HG03066 (cell line): ENCODE data around the gene ANKS1B.
A peak's percentile ranks its signal among the peaks of the same experiment; 100 is the strongest.
"Not testable (repeated sequence)": the region's sequence is repeated elsewhere in the genome, so short reads cannot be mapped to it uniquely, and the experiment has no call there.

Source experiments
- ATAC-seq: cut with Tn5 transposase; IDR thresholded peaks from one replicate; pipeline ENCODE4 v1.9.1; 2021; ENCODE audit warnings: low read depth; ENCODE audit not compliant: unreplicated experiment

Gene ANKS1B

GRCh38 chr12:99042226-99042625, 942.5 kb downstream of the ANKS1B start:
- ATAC-seq: no peak

DNA sequence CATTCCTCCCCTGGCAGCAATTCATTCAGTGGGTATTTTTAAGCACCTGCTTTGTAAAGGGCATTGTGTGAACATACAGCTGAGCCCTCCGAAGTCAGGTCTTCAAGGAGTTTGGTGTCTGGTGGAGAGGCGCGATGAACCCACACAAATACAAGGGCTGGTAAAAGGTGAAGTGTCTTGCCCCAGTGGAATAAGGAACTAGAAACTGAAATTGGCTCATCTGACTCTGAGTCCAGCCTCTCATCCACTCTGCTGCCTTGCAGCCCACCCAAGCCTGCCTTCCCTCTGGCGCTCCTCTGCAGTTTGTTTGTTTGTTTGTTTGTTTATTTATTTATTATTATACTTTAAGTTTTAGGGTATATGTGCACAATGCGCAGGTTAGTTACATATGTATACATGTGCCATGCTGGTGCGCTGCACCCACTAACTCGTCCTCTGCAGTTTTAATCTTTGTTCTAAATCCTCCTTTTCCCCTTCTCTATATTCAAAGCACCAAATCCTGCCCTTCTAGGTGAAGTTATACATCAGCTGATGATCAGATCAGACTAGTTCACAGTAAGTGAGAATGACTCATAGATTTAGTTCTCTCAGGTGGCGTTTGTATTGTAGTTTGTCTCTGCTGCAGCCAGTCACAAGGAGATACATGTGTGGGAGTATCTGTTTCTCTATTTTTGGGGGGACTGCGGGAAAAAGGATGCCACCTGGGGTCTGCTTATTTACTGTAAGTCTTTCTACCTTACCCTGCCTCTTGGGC, 945.2 kb downstream of the ANKS1B start:
- ATAC-seq: no peak

- ATAC-seq: no peak
Observed at GRCh38 chr12:99036566-99036965, 948.2 kb downstream of the ANKS1B start.

- no peak for ATAC-seq
Observed at GRCh38 chr12:99035803-99036202, 948.9 kb downstream of the ANKS1B start.

DNA sequence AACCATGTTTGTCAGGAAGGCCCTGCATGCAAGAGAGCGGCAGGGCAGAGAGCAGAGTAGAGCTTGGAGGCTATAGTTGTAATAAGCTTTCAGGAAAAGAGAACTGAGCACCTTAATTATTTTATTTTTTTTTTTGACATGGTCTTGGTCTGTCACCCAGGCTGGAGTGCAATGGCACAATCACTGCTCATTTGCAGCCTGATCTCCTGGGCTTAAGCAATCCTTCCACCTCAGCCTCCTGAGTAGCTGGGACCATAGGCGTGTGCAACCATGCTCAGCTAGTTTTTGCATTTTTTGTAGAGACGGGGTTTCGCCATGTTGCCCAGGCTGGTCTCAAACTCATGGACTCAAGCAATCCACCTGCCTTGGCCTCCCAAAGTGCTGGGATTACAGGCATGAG, 950.5 kb downstream of the ANKS1B start:
- ATAC-seq: not testable (repeated sequence)

DNA sequence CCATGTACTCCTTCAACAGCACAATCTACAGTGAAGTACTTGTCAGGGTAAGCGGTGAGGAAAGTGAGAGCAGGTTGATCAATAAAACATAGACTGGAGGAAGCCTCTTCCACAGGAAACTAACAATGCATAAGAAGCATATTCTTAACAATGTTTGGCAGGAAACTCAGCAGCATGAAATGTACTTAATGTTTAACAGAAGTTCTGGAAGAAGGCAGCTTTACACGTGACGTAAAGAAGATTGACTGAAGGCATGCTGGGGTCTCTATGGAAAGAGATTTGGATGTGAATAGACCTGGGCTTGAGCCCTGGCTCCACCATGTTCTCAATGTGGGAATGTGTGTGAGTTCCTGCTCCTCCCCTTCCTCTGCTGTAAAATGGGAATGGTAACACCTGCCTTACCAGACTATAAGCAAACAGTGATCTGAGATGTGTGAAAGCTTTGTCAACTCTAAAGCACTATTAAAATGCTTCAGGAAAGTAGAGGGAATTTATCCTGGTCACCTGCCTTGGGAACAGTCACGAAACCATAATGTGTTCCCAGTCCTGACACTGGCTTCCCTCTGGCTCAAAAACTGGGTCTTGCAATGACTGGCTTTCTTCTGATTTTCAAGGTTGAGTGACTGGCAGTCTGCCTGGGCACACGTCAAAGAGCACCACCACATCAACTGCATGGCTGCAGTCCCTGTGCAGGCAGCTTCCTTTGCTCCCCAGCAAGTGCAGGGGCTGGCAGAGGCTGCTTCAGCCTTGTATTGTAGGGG, 955.0 kb downstream of the ANKS1B start:
- ATAC-seq: no peak

GRCh38 chr12:99027461-99027860, 957.3 kb downstream of the ANKS1B start:
- ATAC-seq: no peak

- ATAC-seq: no peak
Observed at GRCh38 chr12:99027055-99027393, 957.7 kb downstream of the ANKS1B start.

- ATAC-seq: peak; percentile 54
Observed at GRCh38 chr12:99026332-99027054, 958.2 kb downstream of the ANKS1B start.

- no peak for ATAC-seq
Observed at GRCh38 chr12:99024870-99025269, 959.9 kb downstream of the ANKS1B start.

- no peak for ATAC-seq
Observed at GRCh38 chr12:99024191-99024590, 960.5 kb downstream of the ANKS1B start.

DNA sequence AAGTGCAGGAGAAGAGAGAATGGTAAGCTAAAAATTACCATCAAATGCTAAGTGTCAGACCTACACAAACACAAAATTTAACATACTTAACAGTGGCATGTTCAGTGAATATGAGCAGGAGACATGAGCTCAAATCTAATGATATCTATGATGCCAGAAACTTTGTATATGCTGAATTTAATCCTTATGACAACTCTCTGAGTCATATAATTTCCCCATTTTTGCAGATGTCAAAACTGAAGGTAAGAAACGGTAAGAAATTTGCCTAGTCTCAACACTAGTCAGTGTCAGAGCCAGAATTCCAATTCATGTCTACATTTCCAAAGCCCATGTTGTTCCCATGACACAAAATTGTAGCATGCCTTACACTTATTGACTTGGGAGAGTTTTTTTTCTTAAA, 963.9 kb downstream of the ANKS1B start:
- no peak for ATAC-seq

DNA sequence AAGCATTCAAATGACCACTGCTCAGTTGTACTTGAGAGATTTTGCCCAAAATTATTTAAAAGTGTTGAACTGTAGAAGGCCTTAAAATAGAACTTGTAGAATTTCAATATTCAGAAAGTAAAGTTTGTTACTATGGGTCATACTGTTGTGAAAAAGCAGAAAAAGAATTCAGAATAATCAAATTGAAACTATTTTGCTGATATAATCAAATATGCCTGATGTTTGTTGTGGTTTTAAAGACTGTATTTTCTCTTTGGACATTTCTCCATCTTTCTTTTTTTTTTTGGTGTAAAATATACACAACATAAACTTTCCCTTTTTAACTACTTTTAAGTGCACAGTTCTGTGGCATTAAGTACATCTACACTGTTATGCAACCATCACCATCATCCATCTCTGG, 964.9 kb downstream of the ANKS1B start:
- no peak for ATAC-seq

DNA sequence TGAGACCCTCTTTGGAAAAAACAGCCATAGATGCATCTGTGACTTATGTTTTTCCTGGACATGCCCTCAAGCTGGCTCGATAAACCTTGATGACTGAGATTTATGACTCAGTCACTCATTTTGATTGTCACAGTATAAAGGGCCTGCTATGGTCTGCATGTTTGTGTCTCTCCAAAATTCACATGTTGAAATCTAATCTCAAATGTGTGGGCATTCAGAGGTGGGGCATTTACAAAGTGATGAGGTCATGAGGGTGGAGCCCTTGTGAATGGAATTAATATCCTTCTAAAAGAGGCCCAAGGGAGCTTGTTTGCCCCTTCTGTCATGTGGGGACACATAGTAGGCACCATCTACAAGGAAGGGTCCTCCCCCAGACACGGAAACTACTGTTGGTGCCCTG, 966.8 kb downstream of the ANKS1B start:
- ATAC-seq: no peak

DNA sequence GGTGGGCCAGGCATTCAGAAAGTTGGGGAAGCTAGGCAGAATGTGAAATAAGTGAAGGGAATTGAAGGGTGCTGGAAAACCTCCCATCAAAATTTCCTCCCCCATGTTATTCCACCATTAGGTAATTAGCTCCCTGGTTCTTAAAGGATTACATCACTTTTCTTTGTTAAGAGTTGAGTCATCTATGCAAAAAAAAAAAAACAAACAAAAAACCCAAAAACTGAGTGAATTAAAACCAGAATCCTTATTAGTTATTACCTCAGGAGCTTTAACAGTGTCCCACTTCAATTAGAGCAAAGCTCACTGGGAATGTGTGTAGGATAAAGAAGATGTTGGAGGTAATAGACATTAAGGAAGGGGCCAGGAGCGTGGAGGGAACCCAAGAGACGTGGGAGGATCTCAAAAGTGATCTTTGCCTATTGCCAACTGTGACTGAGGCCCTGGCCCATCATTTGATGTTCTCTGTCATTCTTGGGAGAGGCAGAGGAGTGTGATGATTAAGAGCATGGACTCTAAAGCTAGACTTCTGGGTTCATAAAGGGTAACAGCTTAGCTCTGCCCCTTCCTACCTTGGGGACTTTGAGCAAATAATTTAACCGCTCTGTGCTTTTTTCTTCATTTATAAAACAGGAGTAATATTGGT, 975.0 kb downstream of the ANKS1B start:
- no peak for ATAC-seq

DNA sequence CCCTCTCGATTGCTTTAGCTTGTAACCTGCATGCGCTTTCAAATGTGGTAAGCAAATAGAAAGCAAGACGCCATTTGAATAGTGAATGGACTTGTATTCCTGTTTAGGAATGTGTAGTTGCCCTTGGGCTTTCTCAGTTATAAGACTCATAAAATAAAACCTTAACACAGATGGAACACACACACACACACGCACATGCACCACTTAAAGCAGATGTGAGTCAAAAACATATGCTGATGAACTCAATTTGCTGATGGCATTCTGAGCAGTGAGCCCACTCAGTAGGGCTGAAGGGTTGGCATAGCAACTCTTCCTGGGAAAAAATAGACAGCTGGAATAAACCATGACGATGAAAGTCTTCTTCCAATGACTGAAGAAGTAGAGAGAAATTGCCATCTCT, 979.1 kb downstream of the ANKS1B start:
- ATAC-seq: no peak

- no peak for ATAC-seq
Observed at GRCh38 chr12:99004799-99005466, 979.8 kb downstream of the ANKS1B start.

- no peak for ATAC-seq
Observed at GRCh38 chr12:99002731-99003130, 982.0 kb downstream of the ANKS1B start.

- ATAC-seq: no peak
Observed at GRCh38 chr12:99002156-99002555, 982.6 kb downstream of the ANKS1B start.

DNA sequence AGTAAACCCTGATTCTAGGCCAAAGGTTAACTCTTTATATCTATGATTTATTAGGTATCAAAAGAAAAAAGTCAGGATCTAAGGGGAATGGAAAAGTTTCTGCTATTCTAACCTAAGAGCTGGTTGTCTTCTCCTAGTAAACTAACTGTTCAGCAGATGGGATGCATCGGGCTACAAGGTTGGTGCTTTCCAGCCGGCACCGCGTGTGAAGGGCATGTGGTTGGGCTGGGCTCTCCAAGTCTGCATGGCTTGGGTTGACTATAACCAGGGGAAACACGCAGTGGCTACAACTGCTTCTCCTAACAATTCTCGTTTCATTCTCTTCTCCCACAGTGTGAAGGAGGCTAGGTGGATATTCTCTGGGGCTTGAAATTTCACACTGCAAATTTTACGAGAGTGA, 985.2 kb downstream of the ANKS1B start:
- no peak for ATAC-seq
